Measurements from ENCODE around the gene CDH22. TPM values are rescaled to one million over a fixed set of nuclear protein-coding genes. Genes with fewer than 3 reads are reported as not detected.

Gene CDH22
- polyA plus RNA-seq, 1 donor = 0.37 TPM

DNA sequence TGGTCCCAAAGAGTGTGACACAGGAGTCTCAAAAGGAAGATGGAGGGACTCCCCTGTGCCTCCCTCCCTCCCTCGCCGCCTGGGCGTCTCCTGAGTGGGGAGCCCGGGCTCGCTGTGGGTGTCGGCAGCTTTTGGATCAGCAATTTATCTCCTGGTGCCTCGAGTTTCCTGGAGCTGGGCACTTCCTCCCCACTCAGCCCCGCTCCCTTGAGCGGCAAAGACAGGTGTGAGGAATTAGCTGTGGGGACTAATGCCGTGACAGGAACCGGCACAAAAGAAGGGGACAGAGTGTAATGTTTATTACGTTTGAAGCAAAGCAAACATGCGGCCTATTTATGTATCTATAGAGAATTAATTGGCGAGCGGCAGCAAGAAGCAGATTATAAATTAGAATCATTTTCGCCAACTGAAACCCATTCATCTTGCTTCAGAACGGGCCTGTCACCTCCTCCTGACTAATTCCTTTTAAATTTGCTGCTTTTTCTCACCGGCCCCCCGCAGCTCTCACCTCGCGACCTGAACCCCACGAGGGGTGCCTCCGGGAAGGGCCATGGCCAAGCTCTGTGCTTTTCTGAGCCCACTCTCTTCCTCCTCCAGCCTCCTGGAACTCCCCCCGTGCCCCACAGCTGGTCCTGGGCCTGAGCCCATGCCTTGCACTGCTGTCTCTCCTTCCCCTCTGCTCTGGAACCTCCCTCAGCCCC is 8.8 kb upstream of the CDH22 start:
- no peaks in the 10 kb centered on the region for H3K4me1 ChIP-seq (ENCODE audit: control insufficient read depth, insufficient read depth, low read length)
- peaks cover 83% of the 10 kb centered on the region for H3K27me3 ChIP-seq (ENCODE audit: control insufficient read depth, insufficient read depth, low read length)
- 60% methylated on average over 5 of the region's 24 CpGs for WGBS (ENCODE audit: insufficient coverage, low lambda C conversion rate)
- H3K4me3 ChIP-seq (ENCODE audit: low read length) = no peak overlapping the region
- no peaks in the 10 kb centered on the region for H3K9me3 ChIP-seq (ENCODE audit: control insufficient read depth, low read depth, low read length)
- no peak for DNase-seq
- no peak overlapping the region for H3K27ac ChIP-seq (ENCODE audit: low read length)
- no peaks in the 10 kb centered on the region for H3K36me3 ChIP-seq (ENCODE audit: control insufficient read depth, insufficient read depth, low read length)

- no peaks in the 10 kb centered on the region for H3K9me3 ChIP-seq (ENCODE audit: control insufficient read depth, low read depth, low read length)
- no peak overlapping the region for H3K27ac ChIP-seq (ENCODE audit: low read length)
- H3K4me3 ChIP-seq (ENCODE audit: low read length) = no peak overlapping the region
- no CpG with 5 or more reads among the region's 6 CpGs for WGBS (ENCODE audit: insufficient coverage, low lambda C conversion rate)
- DNase-seq = no peak
- H3K4me1 ChIP-seq (ENCODE audit: control insufficient read depth, insufficient read depth, low read length) = no peaks in the 10 kb centered on the region
- no peaks in the 10 kb centered on the region for H3K36me3 ChIP-seq (ENCODE audit: control insufficient read depth, insufficient read depth, low read length)
- peaks cover 96% of the 10 kb centered on the region for H3K27me3 ChIP-seq (ENCODE audit: control insufficient read depth, insufficient read depth, low read length)
Measured at GRCh38 chr20:46315311-46315710, 7.0 kb upstream of the CDH22 start.

GRCh38 chr20:46312945-46313861 is 4.9 kb upstream of the CDH22 start:
- Histone ChIP-seq H3K27me3 (ENCODE audit: control insufficient read depth, insufficient read depth, low read length) (peaks cover 97% of the 10 kb centered on the region), H3K36me3 (ENCODE audit: control insufficient read depth, insufficient read depth, low read length) (no peaks in the 10 kb centered on the region), H3K4me1 (ENCODE audit: control insufficient read depth, insufficient read depth, low read length) (no peaks in the 10 kb centered on the region), H3K9me3 (ENCODE audit: control insufficient read depth, low read depth, low read length) (no peaks in the 10 kb centered on the region), H3K27ac (ENCODE audit: low read length) (no peak overlapping the region), H3K4me3 (ENCODE audit: low read length) (no peak overlapping the region)
- WGBS (ENCODE audit: insufficient coverage, low lambda C conversion rate) = no CpG with 5 or more reads among the region's 16 CpGs
- DNase-seq = no peak

DNA sequence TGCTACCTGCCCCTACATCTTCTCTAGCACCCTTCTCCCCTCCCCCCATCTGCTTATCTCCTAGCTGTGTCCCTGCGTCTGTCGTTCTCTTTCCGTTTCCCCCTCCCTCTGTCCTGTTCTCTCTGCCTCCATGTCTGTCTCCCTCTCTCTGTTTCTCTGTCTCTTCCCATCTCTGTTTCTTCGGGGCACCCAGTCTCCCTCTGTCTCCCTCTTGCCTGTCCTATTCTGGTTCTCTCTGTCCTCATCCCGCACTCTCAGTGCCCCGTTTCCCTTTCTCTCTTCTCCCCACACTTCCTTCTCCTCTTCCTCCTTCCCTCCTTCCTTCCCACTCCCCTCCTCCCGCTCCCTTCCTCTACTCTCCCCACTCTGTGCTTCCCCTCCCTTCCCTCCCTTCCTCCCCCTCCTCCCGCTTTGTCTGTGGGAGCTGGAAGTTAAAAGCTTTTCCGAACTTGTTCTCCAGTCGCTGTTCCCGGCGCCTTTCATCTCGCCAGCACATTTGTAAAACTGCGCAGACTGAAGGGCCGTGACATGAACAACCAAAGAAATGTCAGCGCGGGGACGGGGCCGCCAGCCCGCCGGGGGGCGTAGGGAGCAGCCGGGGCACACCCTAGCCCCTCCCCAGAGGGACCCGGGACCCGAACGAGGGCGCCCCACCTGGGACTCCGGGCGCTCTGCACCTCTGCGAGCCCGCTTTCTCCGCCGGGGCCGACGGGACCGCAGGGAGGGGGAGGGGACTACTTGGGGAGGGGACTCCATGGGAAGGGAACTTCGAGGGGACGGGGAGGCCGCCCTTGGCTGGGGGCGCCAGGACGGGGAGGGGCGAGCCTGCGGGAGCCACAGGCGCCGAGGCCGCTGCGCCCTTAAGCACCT is 4.0 kb upstream of the CDH22 start:
- H3K9me3 ChIP-seq (ENCODE audit: control insufficient read depth, low read depth, low read length) = peaks cover under 1% of the 10 kb centered on the region
- peaks cover 93% of the 10 kb centered on the region for H3K27me3 ChIP-seq (ENCODE audit: control insufficient read depth, insufficient read depth, low read length)
- no peak overlapping the region for H3K4me3 ChIP-seq (ENCODE audit: low read length)
- H3K4me1 ChIP-seq (ENCODE audit: control insufficient read depth, insufficient read depth, low read length) = no peaks in the 10 kb centered on the region
- no peak for DNase-seq
- no peak overlapping the region for H3K27ac ChIP-seq (ENCODE audit: low read length)
- no peaks in the 10 kb centered on the region for H3K36me3 ChIP-seq (ENCODE audit: control insufficient read depth, insufficient read depth, low read length)
- WGBS (ENCODE audit: insufficient coverage, low lambda C conversion rate) = 0% methylated on average over 5 of the region's 47 CpGs

DNA sequence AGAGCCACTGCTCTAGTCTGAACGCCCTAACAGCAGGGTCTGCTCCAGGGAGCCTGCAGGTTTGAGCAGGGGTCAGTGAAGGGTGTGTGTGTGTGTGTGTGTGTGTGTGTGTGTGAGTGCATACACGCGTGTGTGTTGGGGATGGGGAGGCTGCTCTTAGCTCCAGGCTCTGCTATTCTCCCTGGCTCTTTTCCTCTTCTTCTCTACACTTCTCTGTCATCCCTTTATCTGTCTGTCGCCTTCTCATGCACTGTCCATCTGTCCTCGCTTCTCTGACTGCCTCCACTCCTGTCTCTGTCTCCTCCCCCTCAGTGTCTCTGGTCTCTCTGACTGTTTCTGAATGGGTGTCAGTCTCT is 3.4 kb upstream of the CDH22 start:
- no peak for DNase-seq
- no peaks in the 10 kb centered on the region for H3K4me1 ChIP-seq (ENCODE audit: control insufficient read depth, insufficient read depth, low read length)
- H3K36me3 ChIP-seq (ENCODE audit: control insufficient read depth, insufficient read depth, low read length) = no peaks in the 10 kb centered on the region
- H3K9me3 ChIP-seq (ENCODE audit: control insufficient read depth, low read depth, low read length) = peaks cover 4% of the 10 kb centered on the region
- no peak overlapping the region for H3K4me3 ChIP-seq (ENCODE audit: low read length)
- H3K27me3 ChIP-seq (ENCODE audit: control insufficient read depth, insufficient read depth, low read length) = peaks cover 93% of the 10 kb centered on the region
- H3K27ac ChIP-seq (ENCODE audit: low read length) = no peak overlapping the region
- 9% methylated on average over 2 of the region's 5 CpGs for WGBS (ENCODE audit: insufficient coverage, low lambda C conversion rate)

DNA sequence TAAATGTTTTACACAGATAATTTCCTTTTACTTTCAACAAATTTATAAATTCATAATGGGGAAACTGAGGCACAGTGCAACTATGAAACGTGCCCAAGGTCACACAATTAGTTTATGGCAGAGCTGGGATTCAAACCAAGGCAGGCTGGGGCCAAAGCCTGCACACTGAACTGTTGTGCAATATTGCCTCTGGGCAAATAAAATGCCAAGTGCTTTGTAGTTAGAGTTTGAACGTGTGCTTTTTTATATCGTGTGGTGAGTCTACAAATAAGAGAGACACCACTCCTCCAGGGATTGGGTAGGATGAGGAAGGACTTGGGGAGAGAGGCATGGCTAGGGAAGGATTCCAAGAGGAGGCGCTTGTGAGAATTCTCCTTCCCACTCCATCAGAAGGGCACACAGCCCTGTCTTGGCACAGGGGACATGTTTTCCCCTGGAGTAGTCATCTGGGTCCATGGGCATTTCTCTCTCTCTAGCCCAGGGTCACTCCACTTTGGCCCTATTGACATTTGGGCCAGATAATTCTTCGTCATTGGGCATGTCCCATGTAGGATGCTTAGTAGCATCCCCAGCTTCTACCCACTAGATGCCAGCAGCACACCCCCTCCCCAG is 2.8 kb upstream of the CDH22 start:
- Histone ChIP-seq H3K4me3 (ENCODE audit: low read length) (no peak overlapping the region), H3K4me1 (ENCODE audit: control insufficient read depth, insufficient read depth, low read length) (no peaks in the 10 kb centered on the region), H3K36me3 (ENCODE audit: control insufficient read depth, insufficient read depth, low read length) (no peaks in the 10 kb centered on the region), H3K9me3 (ENCODE audit: control insufficient read depth, low read depth, low read length) (peaks cover 4% of the 10 kb centered on the region), H3K27ac (ENCODE audit: low read length) (no peak overlapping the region), H3K27me3 (ENCODE audit: control insufficient read depth, insufficient read depth, low read length) (peaks cover 93% of the 10 kb centered on the region)
- DNase-seq = no peak
- WGBS (ENCODE audit: insufficient coverage, low lambda C conversion rate) = no CpG with 5 or more reads among the region's 5 CpGs

- Histone ChIP-seq H3K27me3 (ENCODE audit: control insufficient read depth, insufficient read depth, low read length) (peaks cover 93% of the 10 kb centered on the region), H3K9me3 (ENCODE audit: control insufficient read depth, low read depth, low read length) (peaks cover 4% of the 10 kb centered on the region), H3K27ac (ENCODE audit: low read length) (no peak overlapping the region), H3K4me1 (ENCODE audit: control insufficient read depth, insufficient read depth, low read length) (no peaks in the 10 kb centered on the region), H3K4me3 (ENCODE audit: low read length) (no peak overlapping the region), H3K36me3 (ENCODE audit: control insufficient read depth, insufficient read depth, low read length) (no peaks in the 10 kb centered on the region)
- no peak for DNase-seq
- 52% methylated on average over 2 of the region's 2 CpGs for WGBS (ENCODE audit: insufficient coverage, low lambda C conversion rate)
Measured at GRCh38 chr20:46309945-46310344, 1.6 kb upstream of the CDH22 start.

- DNase-seq = no peak
- H3K9me3 ChIP-seq (ENCODE audit: control insufficient read depth, low read depth, low read length) = peaks cover 4% of the 10 kb centered on the region
- H3K27me3 ChIP-seq (ENCODE audit: control insufficient read depth, insufficient read depth, low read length) = peaks cover 92% of the 10 kb centered on the region
- no peak overlapping the region for H3K4me3 ChIP-seq (ENCODE audit: low read length)
- WGBS (ENCODE audit: insufficient coverage, low lambda C conversion rate) = no CpG with 5 or more reads among the region's 35 CpGs
- H3K36me3 ChIP-seq (ENCODE audit: control insufficient read depth, insufficient read depth, low read length) = no peaks in the 10 kb centered on the region
- H3K27ac ChIP-seq (ENCODE audit: low read length) = no peak overlapping the region
- no peaks in the 10 kb centered on the region for H3K4me1 ChIP-seq (ENCODE audit: control insufficient read depth, insufficient read depth, low read length)
Measured at GRCh38 chr20:46307999-46308257, 370 bp downstream of the CDH22 start.

DNA sequence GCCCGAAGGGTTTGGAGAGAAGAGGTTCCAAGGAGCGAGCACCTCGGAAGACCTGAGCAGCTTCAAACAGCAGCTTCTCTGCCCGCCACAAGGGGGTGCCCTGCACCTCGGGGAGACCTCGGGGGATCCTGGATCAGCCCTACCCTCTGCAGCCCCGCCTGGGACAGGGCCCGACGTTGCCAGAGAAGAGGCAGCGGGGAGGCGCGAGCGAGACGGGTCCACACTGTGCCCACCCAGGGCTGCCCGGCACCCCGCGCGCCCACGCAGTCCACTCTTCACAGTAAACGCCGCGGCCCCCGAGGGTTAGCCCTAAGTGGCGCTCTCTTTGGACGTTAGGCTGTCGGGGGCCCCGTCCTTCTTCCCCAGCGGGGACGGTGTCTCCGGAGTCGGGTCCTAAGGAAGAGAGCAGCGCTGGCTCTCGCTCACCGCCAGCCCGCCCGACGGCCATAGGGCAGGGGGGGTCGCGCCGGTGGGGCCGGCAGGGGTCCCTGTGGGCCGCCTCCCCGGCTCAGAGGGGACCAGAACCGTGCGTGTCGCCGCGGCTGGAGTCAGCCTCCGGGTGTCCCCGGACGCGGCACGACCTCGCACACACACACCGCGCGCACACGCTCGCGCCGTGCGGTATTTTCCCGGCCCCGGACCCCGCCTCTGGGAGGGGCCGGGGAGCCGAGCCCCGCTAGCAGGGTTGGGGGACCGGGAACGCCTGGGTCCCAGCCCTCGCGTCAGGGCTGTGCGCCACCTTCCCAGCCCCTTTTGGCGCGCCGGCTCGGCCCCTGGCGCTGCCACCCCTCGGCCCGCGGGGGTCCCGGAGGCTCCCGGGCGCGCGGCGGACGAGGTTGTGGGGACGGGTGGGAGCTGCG is 929 bp downstream of the CDH22 start:
- WGBS (ENCODE audit: insufficient coverage, low lambda C conversion rate) = no CpG with 5 or more reads among the region's 90 CpGs
- DNase-seq = peak; percentile 21 to 31
- H3K9me3 ChIP-seq (ENCODE audit: control insufficient read depth, low read depth, low read length) = peaks cover 4% of the 10 kb centered on the region
- no peaks in the 10 kb centered on the region for H3K4me1 ChIP-seq (ENCODE audit: control insufficient read depth, insufficient read depth, low read length)
- peaks cover 92% of the 10 kb centered on the region for H3K27me3 ChIP-seq (ENCODE audit: control insufficient read depth, insufficient read depth, low read length)
- H3K36me3 ChIP-seq (ENCODE audit: control insufficient read depth, insufficient read depth, low read length) = no peaks in the 10 kb centered on the region
- no peak overlapping the region for H3K27ac ChIP-seq (ENCODE audit: low read length)
- no peak overlapping the region for H3K4me3 ChIP-seq (ENCODE audit: low read length)
